Left ventricle myocardium inferior (tissue), 1 donor: ENCODE data around the gene TFF3. TPM values are rescaled to one million over a fixed set of nuclear protein-coding genes. Genes with fewer than 3 reads are reported as not detected.

ENCODE experiments used
- DNase-seq: peaks from one replicate; pipeline ENCODE4 v3.0.0-alpha.2; 2020
- H3K27ac ChIP-seq: fragments of 200-600 bp; replicated peaks from 2 replicates; pipeline ENCODE4 v1.8.0; 2021
- H3K27me3 ChIP-seq: fragments of 200-600 bp; 2 replicates; pipeline ENCODE4 v1.8.0; 2021; ENCODE audit warnings: low read depth
- H3K36me3 ChIP-seq: fragments of 200-600 bp; 2 replicates; pipeline ENCODE4 v1.8.0; 2021
- H3K4me1 ChIP-seq: fragments of 200-600 bp; 2 replicates; pipeline ENCODE4 v1.8.0; 2021
- H3K4me3 ChIP-seq: fragments of 200-600 bp; 2 replicates; pipeline ENCODE4 v1.8.0; 2021; ENCODE audit warnings: mild to moderate bottlenecking, moderate library complexity
- H3K9me3 ChIP-seq: fragments of 200-600 bp; replicated peaks from 2 replicates; pipeline ENCODE4 v1.8.0; 2021
- CTCF ChIP-seq: fragments of 200-600 bp; IDR thresholded peaks from 2 replicates; pipeline ENCODE4 v1.8.0; 2021; ENCODE audit warnings: antibody characterized with exemption, mild to moderate bottlenecking, borderline replicate concordance
- intact Hi-C: fragments of 100-400 bp; cut with micrococcal nuclease; formaldehyde crosslinking; loops from one replicate; pipeline ENCODE4 v1.11.0; 2022
- total RNA-seq: library from RNA; stranded (reverse); fragmentation: NEBNext Ultra II Directional; extraction: Animal tissue kit (Norgen Biotek cat#: 25700); gene quantifications from one replicate; pipeline ENCODE4 v1.2.1, GENCODE V29; 2021
- donor health status: DM: no; HTN: yes; CAD: no; lungs with severe emphysema.

TFF3 gene
- total RNA-seq, 1 donor from 2014 or later = 2.9 TPM

- Histone ChIP-seq H3K4me3 (no peak overlapping the region), H3K36me3 (peaks cover 39% of the 10 kb centered on the region)
- no peak for DNase-seq
Measured at GRCh38 chr21:42272984-42273600, 42.1 kb downstream of the TFF3 start.

GRCh38 chr21:42272109-42272962 is 42.9 kb downstream of the TFF3 start:
- no peak for TF ChIP-seq CTCF
- H3K36me3 ChIP-seq = peaks cover 39% of the 10 kb centered on the region
- intact Hi-C loops = no loop called here

More at GRCh38 chr21:42272984-42273600, 42.1 kb downstream of the TFF3 start:
- Histone ChIP-seq H3K27me3 (no peaks in the 10 kb centered on the region), H3K9me3 (no peaks in the 10 kb centered on the region), H3K4me1 (peaks cover 14% of the 10 kb centered on the region), H3K27ac (no peak overlapping the region)
- TF ChIP-seq CTCF = no peak
- intact Hi-C loops = no loop called here

GRCh38 chr21:42271065-42271464 is 44.1 kb downstream of the TFF3 start:
- Histone ChIP-seq H3K36me3 (peaks cover 29% of the 10 kb centered on the region), H3K27ac (no peak overlapping the region), H3K9me3 (no peaks in the 10 kb centered on the region), H3K4me3 (no peak overlapping the region), H3K27me3 (no peaks in the 10 kb centered on the region), H3K4me1 (peaks cover 18% of the 10 kb centered on the region)
- DNase-seq = no peak
- intact Hi-C loops = no loop called here
- TF ChIP-seq CTCF = no peak

More at GRCh38 chr21:42272109-42272962, 42.9 kb downstream of the TFF3 start:
- Histone ChIP-seq H3K4me3 (no peak overlapping the region), H3K9me3 (no peaks in the 10 kb centered on the region), H3K27me3 (no peaks in the 10 kb centered on the region), H3K4me1 (peaks cover 18% of the 10 kb centered on the region), H3K27ac (no peak overlapping the region)
- no peak for DNase-seq

- intact Hi-C loops = no loop called here
- Histone ChIP-seq H3K4me3 (no peak overlapping the region), H3K36me3 (peaks cover 26% of the 10 kb centered on the region), H3K9me3 (no peaks in the 10 kb centered on the region), H3K27me3 (no peaks in the 10 kb centered on the region), H3K27ac (no peak overlapping the region), H3K4me1 (peaks cover 18% of the 10 kb centered on the region)
- DNase-seq = no peak
- no peak for TF ChIP-seq CTCF
Measured at GRCh38 chr21:42269386-42269785, 45.8 kb downstream of the TFF3 start.

- no peak for DNase-seq
- no peaks in the 10 kb centered on the region for H3K27me3 ChIP-seq
- no peak overlapping the region for H3K27ac ChIP-seq
- TF ChIP-seq CTCF = no peak
- intact Hi-C loops = no loop called here
- H3K4me3 ChIP-seq = no peak overlapping the region
- peaks cover 39% of the 10 kb centered on the region for H3K4me1 ChIP-seq
- H3K36me3 ChIP-seq = peaks cover 6% of the 10 kb centered on the region
- H3K9me3 ChIP-seq = no peaks in the 10 kb centered on the region
Measured at GRCh38 chr21:42266971-42267556, 48.1 kb downstream of the TFF3 start.
